GM19099 (cell line): Measurements from ENCODE around the gene PUS1.

Experiments
- POLR2A ChIP-seq: IDR thresholded peaks from 3 replicates; pipeline ENCODE4 v1.6.1; 2011; ENCODE audit warnings: low read depth; ENCODE audit not compliant: insufficient read length; ENCODE audit errors: extremely low read depth

The PUS1 gene

GRCh38 chr12:131938082-131938481 lies 9.0 kb downstream of the PUS1 start:
- no peak for TF ChIP-seq POLR2A

GRCh38 chr12:131939007-131939406 lies 9.9 kb downstream of the PUS1 start:
- TF ChIP-seq POLR2A = no peak

- TF ChIP-seq POLR2A = no peak
Observed at GRCh38 chr12:131940141-131940547, 11.1 kb downstream of the PUS1 start.

GRCh38 chr12:131941116-131941986 lies 12.3 kb downstream of the PUS1 start:
- TF ChIP-seq POLR2A = no peak

- no peak for TF ChIP-seq POLR2A
Observed at GRCh38 chr12:131941987-131942341, 12.9 kb downstream of the PUS1 start.

- TF ChIP-seq POLR2A = no peak
Observed at GRCh38 chr12:131942671-131943070, 13.6 kb downstream of the PUS1 start.

GRCh38 chr12:131943389-131943788 lies 14.3 kb downstream of the PUS1 start:
- TF ChIP-seq POLR2A = no peak

- TF ChIP-seq POLR2A = no peak
Observed at GRCh38 chr12:131943876-131944275, 14.8 kb downstream of the PUS1 start.

GRCh38 chr12:131944601-131945251 lies 15.7 kb downstream of the PUS1 start:
- no peak for TF ChIP-seq POLR2A

- TF ChIP-seq POLR2A = no peak
Observed at GRCh38 chr12:131946757-131947156, 17.7 kb downstream of the PUS1 start.

- TF ChIP-seq POLR2A = no peak
Observed at GRCh38 chr12:131947482-131948027, 18.5 kb downstream of the PUS1 start.

GRCh38 chr12:131948166-131948712 lies 19.2 kb downstream of the PUS1 start:
- TF ChIP-seq POLR2A = no peak

GRCh38 chr12:131949431-131950181 lies 20.5 kb downstream of the PUS1 start, which contains the start of gene EP400:
TSS of gene EP400 (plus strand) at chr12:131949942. CDS start at chr12:131960620, 10,678 bp downstream.
- peak; percentile 76 for TF ChIP-seq POLR2A

- no peak for TF ChIP-seq POLR2A
Observed at GRCh38 chr12:131950182-131950913, 21.3 kb downstream of the PUS1 start.

- TF ChIP-seq POLR2A = no peak
Observed at GRCh38 chr12:131959116-131959515, 30.0 kb downstream of the PUS1 start.
